Right lobe of liver (tissue), 4 donors: ENCODE measurements around the gene TPST2.

Source experiments
- POLR2A ChIP-seq: fragments of 450-650 bp; IDR thresholded peaks from one replicate; pipeline ENCODE4 v1.6.1; 2017; ENCODE audit warnings: antibody characterized with exemption, mild to moderate bottlenecking
- TF ChIP-seq, protein P1 (sequence below), 4 donors: fragments of 200-600 bp in 3 of 4; fragments of 450-650 bp in 1 of 4; IDR thresholded peaks; one replicate each; pipeline versions ENCODE4 v1.5.1 to v1.8.0; 2016 to 2022; ENCODE audit warnings: antibody characterized with exemption in 4 of 4, mild to moderate bottlenecking in 2 of 4
- donor health status: DM: no; HTN: no; CAD: no.
- donor health status: DM: no; HTN: no; CAD: no.
- donor health status: DM: no; HTN: yes; CAD: no.

DNA sequence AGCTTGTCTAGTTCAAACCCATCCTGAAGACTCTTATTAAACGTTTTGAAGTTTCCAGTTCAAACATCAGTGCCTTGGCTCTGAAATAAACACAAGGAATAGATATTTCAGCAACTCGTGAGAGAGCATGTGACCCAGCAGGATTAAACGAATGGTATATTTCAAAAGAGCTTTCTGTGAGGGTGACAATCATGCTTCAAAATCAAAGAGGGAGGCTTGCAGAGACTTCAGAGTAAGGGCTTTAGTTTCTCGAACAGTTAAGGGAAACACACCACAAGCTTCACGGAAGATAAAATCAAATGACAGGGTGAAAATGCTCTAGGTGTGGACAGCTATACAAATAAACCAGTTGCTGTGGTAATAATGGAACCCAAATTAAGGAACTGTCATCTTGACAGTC is 107.8 kb downstream of the TPST2 start:
- TF ChIP-seq, protein P1, sequence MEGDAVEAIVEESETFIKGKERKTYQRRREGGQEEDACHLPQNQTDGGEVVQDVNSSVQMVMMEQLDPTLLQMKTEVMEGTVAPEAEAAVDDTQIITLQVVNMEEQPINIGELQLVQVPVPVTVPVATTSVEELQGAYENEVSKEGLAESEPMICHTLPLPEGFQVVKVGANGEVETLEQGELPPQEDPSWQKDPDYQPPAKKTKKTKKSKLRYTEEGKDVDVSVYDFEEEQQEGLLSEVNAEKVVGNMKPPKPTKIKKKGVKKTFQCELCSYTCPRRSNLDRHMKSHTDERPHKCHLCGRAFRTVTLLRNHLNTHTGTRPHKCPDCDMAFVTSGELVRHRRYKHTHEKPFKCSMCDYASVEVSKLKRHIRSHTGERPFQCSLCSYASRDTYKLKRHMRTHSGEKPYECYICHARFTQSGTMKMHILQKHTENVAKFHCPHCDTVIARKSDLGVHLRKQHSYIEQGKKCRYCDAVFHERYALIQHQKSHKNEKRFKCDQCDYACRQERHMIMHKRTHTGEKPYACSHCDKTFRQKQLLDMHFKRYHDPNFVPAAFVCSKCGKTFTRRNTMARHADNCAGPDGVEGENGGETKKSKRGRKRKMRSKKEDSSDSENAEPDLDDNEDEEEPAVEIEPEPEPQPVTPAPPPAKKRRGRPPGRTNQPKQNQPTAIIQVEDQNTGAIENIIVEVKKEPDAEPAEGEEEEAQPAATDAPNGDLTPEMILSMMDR (IDR thresholded peaks at IDR 0.05) = no peak
- TF ChIP-seq POLR2A = no peak
